H1 (cell line): ENCODE results near the gene SPHKAP.
"Not testable (repeated sequence)": the region's sequence is repeated elsewhere in the genome, so short reads cannot be mapped to it uniquely, and the experiment has no call there.

Experiments
- CTCF ChIP-seq, 3 experiments: IDR thresholded peaks; 1 replicate in 2 of 3; 2 replicates in 1 of 3; pipeline versions ENCODE4 v1.5.1 to v1.6.1; 2011; ENCODE audit warnings: low read length in 3 of 3, mild to moderate bottlenecking in 3 of 3, inconsistent platforms in 2 of 3, low read depth in 1 of 3, moderate library complexity in 1 of 3; ENCODE audit not compliant: insufficient read depth in 1 of 3; ENCODE audit errors: control extremely low read depth in 1 of 3
- RFX5 ChIP-seq: IDR thresholded peaks from 2 replicates; pipeline ENCODE4 v1.6.1; 2011; ENCODE audit warnings: low read depth, low read length, improper control_type of control experiment, borderline replicate concordance
- SIX5 ChIP-seq: IDR thresholded peaks from 2 replicates; pipeline ENCODE4 v1.6.1; 2011; ENCODE audit warnings: mild to moderate bottlenecking, low read depth, low read length
- TAF1 ChIP-seq: IDR thresholded peaks from 2 replicates; pipeline ENCODE4 v1.6.1; 2011; ENCODE audit warnings: mild to moderate bottlenecking, low read depth, low read length
- ZNF274 ChIP-seq: IDR thresholded peaks from 2 replicates; pipeline ENCODE4 v1.7.0; 2012; ENCODE audit warnings: low read length, borderline replicate concordance; ENCODE audit errors: extremely low read depth

GRCh38 chr2:227936249-227936648, 245.2 kb downstream of the SPHKAP start:
- not testable (repeated sequence) for TF ChIP-seq ZNF274; RFX5; SIX5; CTCF (IDR thresholded peaks at IDR 0.05; ENCODE audit: control extremely low read depth in 1 of 3, insufficient read depth in 1 of 3, low read depth in 1 of 3, low read length in 3 of 3); TAF1
